BE2C (cell line): ENCODE measurements around the gene CDC6.

ENCODE experiments used
- DNase-seq: peaks from one replicate; pipeline ENCODE4 v3.0.0-alpha.2; 2020
- H3K27me3 ChIP-seq: fragments of 250-450 bp; sonication (Bioruptor Pico); 2 replicates; pipeline ENCODE4 v1.5.1; 2020; ENCODE audit warnings: mild to moderate bottlenecking
- H3K36me3 ChIP-seq: fragments of 250-450 bp; sonication (Bioruptor Pico); 2 replicates; pipeline ENCODE4 v1.5.1; 2020; ENCODE audit warnings: mild to moderate bottlenecking
- H3K4me1 ChIP-seq: fragments of 250-450 bp; sonication (Bioruptor Pico); 2 replicates; pipeline ENCODE4 v1.5.1; 2020
- H3K4me3 ChIP-seq: 2 replicates; pipeline ENCODE4 v1.5.1; 2011; ENCODE audit warnings: low read depth, low read length
- H3K9me3 ChIP-seq: fragments of 250-450 bp; sonication (Bioruptor Pico); 2 replicates; pipeline ENCODE4 v1.5.1; 2020
- CTCF ChIP-seq: IDR thresholded peaks from 2 replicates; pipeline ENCODE4 v1.5.1; 2012; ENCODE audit warnings: mild to moderate bottlenecking, low read depth, low read length

CDC6 gene

GRCh38 chr17:40340880-40341807 lies 53.5 kb downstream of the CDC6 start:
- Histone ChIP-seq H3K4me1 (peaks cover 46% of the 10 kb centered on the region), H3K27me3 (no peaks in the 10 kb centered on the region)
- DNase-seq, result peak; percentile 88

DNA sequence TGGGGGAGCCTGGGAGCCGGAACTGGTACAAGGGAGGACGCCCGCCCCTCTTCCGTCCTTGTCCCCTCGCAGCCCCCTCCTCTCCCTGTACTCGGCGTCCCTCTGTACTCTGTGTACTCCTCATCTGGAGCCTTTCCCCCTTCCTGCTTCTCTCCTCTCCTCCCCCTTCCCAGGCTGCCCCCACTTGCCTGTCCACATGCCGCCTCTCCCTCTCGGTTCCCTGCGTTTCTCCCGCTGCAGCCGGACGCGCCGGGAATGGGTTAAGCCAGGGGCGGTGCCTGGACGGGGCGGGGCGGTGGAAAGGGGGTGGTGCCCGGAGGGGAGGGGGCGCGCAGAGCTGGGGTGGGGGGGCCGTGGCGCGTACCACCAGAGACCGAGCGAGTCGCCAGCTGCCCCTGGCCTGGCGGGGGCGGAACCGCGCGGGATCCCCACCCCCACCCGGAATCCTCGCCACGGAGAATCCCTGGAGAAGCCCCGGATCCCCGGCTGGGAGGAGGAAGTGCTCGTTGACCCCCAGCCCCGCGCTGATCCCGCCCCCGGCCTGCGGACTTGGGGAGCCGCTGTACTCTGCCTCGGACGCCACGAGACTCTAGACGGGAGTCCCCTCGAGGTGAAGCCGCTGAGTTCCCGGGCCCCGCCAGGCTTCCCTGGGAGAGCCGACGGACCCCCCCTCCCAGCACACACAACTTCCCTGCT lies 54.3 kb downstream of the CDC6 start:
- Histone ChIP-seq H3K4me3 (peak overlapping the region; percentile 65), H3K4me1 (peaks cover 50% of the 10 kb centered on the region)
- peak; percentile 81 for DNase-seq

More at GRCh38 chr17:40340880-40341807, 53.5 kb downstream of the CDC6 start:
- H3K36me3 ChIP-seq, result peaks cover 28% of the 10 kb centered on the region
- H3K9me3 ChIP-seq, result no peaks in the 10 kb centered on the region
- H3K4me3 ChIP-seq, result peak overlapping the region; percentile 65
- no peak for TF ChIP-seq CTCF

DNA sequence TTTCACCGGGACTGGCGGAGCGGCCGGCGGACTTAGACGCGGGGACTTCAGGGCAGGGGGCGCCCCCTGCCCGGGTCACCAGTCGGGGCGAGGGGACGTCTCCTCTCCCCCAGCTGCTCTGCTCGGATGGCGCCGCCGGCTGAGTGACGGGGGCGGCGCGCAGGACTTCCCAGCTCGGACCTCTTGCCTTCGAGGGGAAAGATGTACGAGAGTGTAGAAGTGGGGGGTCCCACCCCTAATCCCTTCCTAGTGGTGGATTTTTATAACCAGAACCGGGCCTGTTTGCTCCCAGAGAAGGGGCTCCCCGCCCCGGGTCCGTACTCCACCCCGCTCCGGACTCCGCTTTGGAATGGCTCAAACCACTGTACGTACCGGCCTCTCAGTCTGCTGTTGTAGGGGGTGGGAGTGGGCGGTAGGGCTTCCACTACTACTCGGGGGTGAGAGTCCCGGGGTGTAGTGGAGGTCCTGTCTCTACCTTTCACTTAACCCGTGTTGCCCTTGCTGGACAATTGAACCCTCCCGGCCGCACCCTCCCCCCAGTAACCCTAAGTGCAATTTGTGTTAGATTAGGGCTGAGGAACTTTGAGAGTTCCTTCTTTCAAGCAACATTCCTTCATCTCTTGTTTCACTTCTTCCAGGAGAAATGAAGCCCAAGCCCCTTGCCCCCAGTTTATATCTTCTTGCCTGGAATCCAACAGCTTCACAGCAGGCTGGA lies 55.0 kb downstream of the CDC6 start:
- DNase-seq, result no peak
- H3K36me3 ChIP-seq, result peaks cover 25% of the 10 kb centered on the region
- H3K27me3 ChIP-seq, result no peaks in the 10 kb centered on the region
- H3K9me3 ChIP-seq, result no peaks in the 10 kb centered on the region
- H3K4me1 ChIP-seq, result peaks cover 53% of the 10 kb centered on the region
- peak overlapping the region; percentile 65 for H3K4me3 ChIP-seq
- no peak for TF ChIP-seq CTCF

More for the DNA sequence above, 54.3 kb downstream of the CDC6 start:
- Histone ChIP-seq H3K9me3 (no peaks in the 10 kb centered on the region), H3K36me3 (peaks cover 28% of the 10 kb centered on the region), H3K27me3 (no peaks in the 10 kb centered on the region)
- TF ChIP-seq CTCF, result no peak

- no peak for TF ChIP-seq CTCF
- Histone ChIP-seq H3K9me3 (no peaks in the 10 kb centered on the region), H3K4me1 (peaks cover 60% of the 10 kb centered on the region), H3K36me3 (peaks cover 26% of the 10 kb centered on the region), H3K4me3 (peak overlapping the region; percentile 65), H3K27me3 (no peaks in the 10 kb centered on the region)
- no peak for DNase-seq
Observed at GRCh38 chr17:40343219-40344119, 55.8 kb downstream of the CDC6 start.

- peak overlapping the region; percentile 51 for H3K4me3 ChIP-seq
- H3K4me1 ChIP-seq, result peaks cover 71% of the 10 kb centered on the region
- H3K9me3 ChIP-seq, result no peaks in the 10 kb centered on the region
- peaks cover 31% of the 10 kb centered on the region for H3K36me3 ChIP-seq
- no peak for TF ChIP-seq CTCF
- DNase-seq, result no peak
- no peaks in the 10 kb centered on the region for H3K27me3 ChIP-seq
Observed at GRCh38 chr17:40344421-40345160, 56.9 kb downstream of the CDC6 start.
